Measurements from ENCODE around the gene C3orf85. TPM values are rescaled to one million over a fixed set of nuclear protein-coding genes. Genes with fewer than 3 reads are reported as not detected.

C3orf85 gene
- total and polyA plus RNA-seq, 10 of the 15 experiments (the other 5 are each of a cell fraction or from before 2014, with no cell fraction given) = not detected

GRCh38 chr3:109116031-109116430, 20.5 kb upstream of the C3orf85 start:
- SMC1A ChIA-PET (ENCODE audit: uncharacterized antibody, unreplicated experiment) = interaction anchor here (1.0 to 2.1 kb wide), 2 partner anchors 16 to 92 kb away, joined by 3 to 5 read pairs; no protein-coding TSS in a partner anchor
- no peak overlapping the region for H2AFZ ChIP-seq (ENCODE audit: control insufficient read depth, low read depth, low read length)
- H3K9ac ChIP-seq (ENCODE audit: control insufficient read depth, insufficient read depth, low read length) = no peak overlapping the region
- TF ChIP-seq, protein P1, sequence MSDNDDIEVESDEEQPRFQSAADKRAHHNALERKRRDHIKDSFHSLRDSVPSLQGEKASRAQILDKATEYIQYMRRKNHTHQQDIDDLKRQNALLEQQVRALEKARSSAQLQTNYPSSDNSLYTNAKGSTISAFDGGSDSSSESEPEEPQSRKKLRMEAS (IDR thresholded peaks at IDR 0.05; ENCODE audit: low read depth, low read length) = no peak
- TF ChIP-seq ZNF217 (IDR thresholded peaks at IDR 0.05) (no peak), GABPA (IDR thresholded peaks at IDR 0.05; ENCODE audit: low read depth) (no peak), RCOR1 (conservative IDR thresholded peaks at IDR 0.05; ENCODE audit: low read depth, low read length) (no peak), YBX1 (IDR thresholded peaks at IDR 0.05) (no peak), CHD4 (IDR thresholded peaks at IDR 0.05) (no peak), SKIL (IDR thresholded peaks at IDR 0.05; ENCODE audit: low read depth, poor library complexity, severe bottlenecking) (no peak), NR2C2 (IDR thresholded peaks at IDR 0.05; ENCODE audit: borderline replicate concordance, control insufficient read depth, insufficient read length, low read depth) (no peak), TARDBP (IDR thresholded peaks at IDR 0.05; ENCODE audit: borderline replicate concordance) (no peak), NFYB (IDR thresholded peaks at IDR 0.05; ENCODE audit: insufficient read depth, low read depth, low read length) (no peak), POLR2AphosphoS5 (IDR thresholded peaks at IDR 0.05; ENCODE audit: low read length) (no peak), CREB1 (IDR thresholded peaks at IDR 0.05; ENCODE audit: low read depth) (no peak), BCL11A (IDR thresholded peaks at IDR 0.05; ENCODE audit: low read depth, low read length) (no peak), NRF1 (conservative IDR thresholded peaks at IDR 0.05; ENCODE audit: low read depth, low read length) (no peak), PAX8 (IDR thresholded peaks at IDR 0.05) (no peak)
- TF ChIP-seq, protein P2, sequence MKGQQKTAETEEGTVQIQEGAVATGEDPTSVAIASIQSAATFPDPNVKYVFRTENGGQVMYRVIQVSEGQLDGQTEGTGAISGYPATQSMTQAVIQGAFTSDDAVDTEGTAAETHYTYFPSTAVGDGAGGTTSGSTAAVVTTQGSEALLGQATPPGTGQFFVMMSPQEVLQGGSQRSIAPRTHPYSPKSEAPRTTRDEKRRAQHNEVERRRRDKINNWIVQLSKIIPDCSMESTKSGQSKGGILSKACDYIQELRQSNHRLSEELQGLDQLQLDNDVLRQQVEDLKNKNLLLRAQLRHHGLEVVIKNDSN (IDR thresholded peaks at IDR 0.05; ENCODE audit: borderline replicate concordance, extremely low read length, insufficient read depth, low read depth, low read length) = no peak
- WGBS (ENCODE audit: insufficient coverage, insufficient replicate concordance, low lambda C conversion rate, missing lambda C conversion rate) = 87% methylated on average over 2 of the region's 2 CpGs
- no peak for DNase-seq (ENCODE audit: low read depth, low spot score)
- ATAC-seq = no peak
- H3K4me3 ChIP-seq = no peak overlapping the region
- intact Hi-C loops (cut with micrococcal nuclease; ENCODE audit: unreplicated experiment) = no loop called here
- POLR2A ChIA-PET = interaction anchor here (0.6 kb wide), 1 partner anchor 23 kb away, joined by 3 read pairs; no protein-coding TSS in a partner anchor
- no peak for FAIRE-seq
- H4K20me1 ChIP-seq (ENCODE audit: control insufficient read depth, insufficient read depth) = no peaks in the 10 kb centered on the region
- no peak overlapping the region for H3K27ac ChIP-seq (ENCODE audit: control insufficient read depth, insufficient read depth)
- H3K4me2 ChIP-seq (ENCODE audit: control insufficient read depth, insufficient read depth) = no peak overlapping the region
- H3K36me3 ChIP-seq (ENCODE audit: control insufficient read depth in 2 of 2, insufficient read depth in 2 of 2, low read length in 1 of 2) = no peaks in the 10 kb centered on the region
- no peaks in the 10 kb centered on the region for H3K79me2 ChIP-seq (ENCODE audit: control insufficient read depth, insufficient read depth, low read length)
- CTCF ChIA-PET = interaction anchor here (0.5 kb wide), 1 partner anchor 523 kb away, joined by 4 read pairs; no protein-coding TSS in a partner anchor
- H3K4me1 ChIP-seq (ENCODE audit: control insufficient read depth, insufficient read depth, low read length) = no peaks in the 10 kb centered on the region
- no peaks in the 10 kb centered on the region for H3K9me3 ChIP-seq (replicated peaks; ENCODE audit: control insufficient read depth, insufficient read depth, low read length)
- in situ Hi-C loops (cut with MboI) = no loop called here
- RAD21 ChIA-PET (ENCODE audit: unreplicated experiment) = no interaction called here
- no TSS peak for BruUV-seq (replicated peaks)
- H3K27me3 ChIP-seq (replicated peaks in 1 of 2; ENCODE audit: control insufficient read depth in 2 of 2, insufficient read depth in 2 of 2, low read length in 1 of 2) = no peaks in the 10 kb centered on the region; a peak in 1 of 4 replicates
